HepG2 (cell line): ENCODE measurements around the gene IFT122. TPM values are rescaled to one million over a fixed set of nuclear protein-coding genes. Genes with fewer than 3 reads are reported as not detected.
"Not testable (repeated sequence)": the region's sequence is repeated elsewhere in the genome, so short reads cannot be mapped to it uniquely, and the experiment has no call there.

ENCODE experiments used
- CREM ChIP-seq, 2 experiments: sonication (generic) in 1 of 2; formaldehyde crosslinking in 1 of 2; IDR thresholded peaks; 2 replicates each; pipeline versions ENCODE4 v1.4.0 to v1.6.1; 2016 to 2020; ENCODE audit warnings: antibody characterized with exemption in 1 of 2, mild to moderate bottlenecking in 1 of 2, missing genetic modification reagents in 1 of 2
- FOSL2 ChIP-seq: sonication (generic); formaldehyde crosslinking; IDR thresholded peaks from 2 replicates; pipeline ENCODE4 v1.4.0; 2020; ENCODE audit warnings: missing genetic modification reagents
- PATZ1 ChIP-seq: sonication (generic); formaldehyde crosslinking; IDR thresholded peaks from 2 replicates; pipeline ENCODE4 v1.4.0; 2020; ENCODE audit warnings: missing genetic modification reagents
- RXRA ChIP-seq: sonication (generic); formaldehyde crosslinking; IDR thresholded peaks from 2 replicates; pipeline ENCODE4 v1.5.1; 2020; ENCODE audit warnings: missing genetic modification reagents
- SOX6 ChIP-seq, 2 experiments: fragments of 450-650 bp in 1 of 2; sonication (generic) in 1 of 2; formaldehyde crosslinking in 1 of 2; IDR thresholded peaks; 2 replicates each; pipeline versions ENCODE4 v1.4.0 to v1.6.1; 2017 to 2020; ENCODE audit warnings: antibody characterized with exemption in 1 of 2, mild to moderate bottlenecking in 1 of 2, missing genetic modification reagents in 1 of 2
- THAP11 ChIP-seq: IDR thresholded peaks from 2 replicates; pipeline ENCODE4 v1.6.1; 2016; ENCODE audit warnings: missing biosample characterization, missing genetic modification reagents
- polyA plus RNA-seq, 8 experiments: library from polyadenylated mRNA; depleted of rRNA in 3 of 8; stranded (reverse) in 7 of 8; unstranded in 1 of 8; fragments of >200 nt; fragmentation: Illumina TruSeq in 4 of 8; extraction: Trizol in 4 of 8; gene quantifications; 2 replicates each; pipeline versions ENCODE4 v1.2.1 to v1.2.3, GENCODE V29; 2011 to 2016; ENCODE audit warnings: low read depth in 4 of 8, missing spikeins in 1 of 8, mixed read lengths in 1 of 8; ENCODE audit not compliant: insufficient read depth in 1 of 8
- total RNA-seq, 5 experiments: library from RNA; depleted of rRNA; stranded (reverse); fragments of >200 nt; fragmentation: Illumina TruSeq; extraction: Trizol; gene quantifications; 2 replicates each; pipeline ENCODE4 v1.2.3, GENCODE V29; 2016; ENCODE audit warnings: low read depth in 1 of 5
- TF ChIP-seq, protein P1 (sequence below): sonication (generic); formaldehyde crosslinking; IDR thresholded peaks from 2 replicates; pipeline ENCODE4 v1.5.1; 2020; ENCODE audit warnings: mild to moderate bottlenecking, missing genetic modification reagents, moderate library complexity
- TF ChIP-seq, protein P2 (sequence below): IDR thresholded peaks from 2 replicates; pipeline ENCODE4 v1.6.1; 2016; ENCODE audit warnings: mild to moderate bottlenecking
- TF ChIP-seq, protein P3 (sequence below): sonication (generic); formaldehyde crosslinking; IDR thresholded peaks from 2 replicates; pipeline ENCODE4 v1.9.0; 2022; ENCODE audit warnings: low read depth, missing genetic modification reagents

IFT122 gene
- total and polyA plus RNA-seq, 2 of the 13 experiments (the other 11 are each of a cell fraction or from before 2014, with no cell fraction given), result 10.1 to 10.3 TPM

DNA sequence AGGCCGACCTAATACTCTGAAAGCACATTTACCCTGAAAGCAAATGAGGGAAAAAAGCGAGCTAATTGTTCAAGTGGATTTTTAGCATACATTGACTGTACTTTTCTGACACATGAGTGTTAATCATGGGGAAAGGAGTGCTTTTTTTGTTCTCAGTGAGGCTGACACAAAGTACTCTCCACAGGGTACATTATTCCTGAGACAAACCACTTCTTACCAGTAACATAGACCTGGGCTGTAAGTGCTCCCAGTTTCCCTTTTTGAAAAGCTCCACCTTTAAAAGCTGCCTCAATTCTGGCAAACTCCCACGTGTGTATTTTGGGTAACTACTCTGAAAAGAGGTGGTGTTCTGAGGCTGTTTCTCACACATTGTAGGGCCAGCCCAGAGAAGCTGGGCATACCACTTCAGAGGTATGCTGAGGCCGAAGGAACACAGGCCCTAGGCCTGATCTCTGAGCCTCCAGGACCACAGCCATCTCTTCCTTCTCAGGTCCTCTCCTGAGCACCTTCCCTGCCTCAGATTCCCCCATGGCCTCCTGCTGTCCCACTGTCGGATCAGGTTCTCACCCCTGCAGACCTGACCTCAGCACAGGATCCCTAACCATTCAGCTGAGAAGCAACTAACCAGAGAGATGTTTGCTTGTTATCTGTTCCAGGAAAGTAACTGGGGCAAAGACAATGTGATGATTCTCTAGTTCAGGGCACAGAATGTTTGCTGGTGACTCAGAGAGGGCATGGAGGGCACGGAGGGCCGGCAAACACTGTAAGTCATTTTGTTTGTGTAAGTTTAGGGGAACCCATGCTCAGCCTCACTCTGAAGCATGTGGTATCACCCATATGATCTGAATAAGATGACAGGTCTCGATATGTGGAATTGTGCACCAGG, 58.8 kb downstream of the IFT122 start (continued):
- peak; percentile 30; the same call in 1 of the 2 replicates for TF ChIP-seq PATZ1 (CRISPR knock-in tag)
- peak; percentile 77; the same call in 1 of the 2 replicates for TF ChIP-seq RXRA (CRISPR knock-in tag)
- TF ChIP-seq SOX6 (IDR thresholded peaks at IDR 0.05); CREM (CRISPR knock-in tag; IDR thresholded peaks at IDR 0.05): not testable (repeated sequence)
- TF ChIP-seq SOX6 (CRISPR knock-in tag; IDR thresholded peaks at IDR 0.05), result 0 out of 2 replicates have a peak, but pooled peaks have one; percentile 23
- TF ChIP-seq, protein P1, sequence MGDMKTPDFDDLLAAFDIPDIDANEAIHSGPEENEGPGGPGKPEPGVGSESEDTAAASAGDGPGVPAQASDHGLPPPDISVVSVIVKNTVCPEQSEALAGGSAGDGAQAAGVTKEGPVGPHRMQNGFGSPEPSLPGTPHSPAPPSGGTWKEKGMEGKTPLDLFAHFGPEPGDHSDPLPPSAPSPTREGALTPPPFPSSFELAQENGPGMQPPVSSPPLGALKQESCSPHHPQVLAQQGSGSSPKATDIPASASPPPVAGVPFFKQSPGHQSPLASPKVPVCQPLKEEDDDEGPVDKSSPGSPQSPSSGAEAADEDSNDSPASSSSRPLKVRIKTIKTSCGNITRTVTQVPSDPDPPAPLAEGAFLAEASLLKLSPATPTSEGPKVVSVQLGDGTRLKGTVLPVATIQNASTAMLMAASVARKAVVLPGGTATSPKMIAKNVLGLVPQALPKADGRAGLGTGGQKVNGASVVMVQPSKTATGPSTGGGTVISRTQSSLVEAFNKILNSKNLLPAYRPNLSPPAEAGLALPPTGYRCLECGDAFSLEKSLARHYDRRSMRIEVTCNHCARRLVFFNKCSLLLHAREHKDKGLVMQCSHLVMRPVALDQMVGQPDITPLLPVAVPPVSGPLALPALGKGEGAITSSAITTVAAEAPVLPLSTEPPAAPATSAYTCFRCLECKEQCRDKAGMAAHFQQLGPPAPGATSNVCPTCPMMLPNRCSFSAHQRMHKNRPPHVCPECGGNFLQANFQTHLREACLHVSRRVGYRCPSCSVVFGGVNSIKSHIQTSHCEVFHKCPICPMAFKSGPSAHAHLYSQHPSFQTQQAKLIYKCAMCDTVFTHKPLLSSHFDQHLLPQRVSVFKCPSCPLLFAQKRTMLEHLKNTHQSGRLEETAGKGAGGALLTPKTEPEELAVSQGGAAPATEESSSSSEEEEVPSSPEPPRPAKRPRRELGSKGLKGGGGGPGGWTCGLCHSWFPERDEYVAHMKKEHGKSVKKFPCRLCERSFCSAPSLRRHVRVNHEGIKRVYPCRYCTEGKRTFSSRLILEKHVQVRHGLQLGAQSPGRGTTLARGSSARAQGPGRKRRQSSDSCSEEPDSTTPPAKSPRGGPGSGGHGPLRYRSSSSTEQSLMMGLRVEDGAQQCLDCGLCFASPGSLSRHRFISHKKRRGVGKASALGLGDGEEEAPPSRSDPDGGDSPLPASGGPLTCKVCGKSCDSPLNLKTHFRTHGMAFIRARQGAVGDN (CRISPR knock-in tag), result peak; percentile 32
- TF ChIP-seq FOSL2, result peak; percentile 92
- 0 out of 2 replicates have a peak, but pooled peaks have one; percentile 16 for TF ChIP-seq THAP11 (CRISPR knock-in tag)
- TF ChIP-seq CREM (IDR thresholded peaks at IDR 0.05), result 0 out of 2 replicates have a peak, but pooled peaks have one; percentile 16
- TF ChIP-seq, protein P2, sequence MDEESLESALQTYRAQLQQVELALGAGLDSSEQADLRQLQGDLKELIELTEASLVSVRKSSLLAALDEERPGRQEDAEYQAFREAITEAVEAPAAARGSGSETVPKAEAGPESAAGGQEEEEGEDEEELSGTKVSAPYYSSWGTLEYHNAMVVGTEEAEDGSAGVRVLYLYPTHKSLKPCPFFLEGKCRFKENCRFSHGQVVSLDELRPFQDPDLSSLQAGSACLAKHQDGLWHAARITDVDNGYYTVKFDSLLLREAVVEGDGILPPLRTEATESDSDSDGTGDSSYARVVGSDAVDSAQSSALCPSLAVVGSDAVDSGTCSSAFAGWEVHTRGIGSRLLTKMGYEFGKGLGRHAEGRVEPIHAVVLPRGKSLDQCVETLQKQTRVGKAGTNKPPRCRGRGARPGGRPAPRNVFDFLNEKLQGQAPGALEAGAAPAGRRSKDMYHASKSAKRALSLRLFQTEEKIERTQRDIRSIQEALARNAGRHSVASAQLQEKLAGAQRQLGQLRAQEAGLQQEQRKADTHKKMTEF, result 0 out of 2 replicates have a peak, but pooled peaks have one; percentile 27
- TF ChIP-seq, protein P3, sequence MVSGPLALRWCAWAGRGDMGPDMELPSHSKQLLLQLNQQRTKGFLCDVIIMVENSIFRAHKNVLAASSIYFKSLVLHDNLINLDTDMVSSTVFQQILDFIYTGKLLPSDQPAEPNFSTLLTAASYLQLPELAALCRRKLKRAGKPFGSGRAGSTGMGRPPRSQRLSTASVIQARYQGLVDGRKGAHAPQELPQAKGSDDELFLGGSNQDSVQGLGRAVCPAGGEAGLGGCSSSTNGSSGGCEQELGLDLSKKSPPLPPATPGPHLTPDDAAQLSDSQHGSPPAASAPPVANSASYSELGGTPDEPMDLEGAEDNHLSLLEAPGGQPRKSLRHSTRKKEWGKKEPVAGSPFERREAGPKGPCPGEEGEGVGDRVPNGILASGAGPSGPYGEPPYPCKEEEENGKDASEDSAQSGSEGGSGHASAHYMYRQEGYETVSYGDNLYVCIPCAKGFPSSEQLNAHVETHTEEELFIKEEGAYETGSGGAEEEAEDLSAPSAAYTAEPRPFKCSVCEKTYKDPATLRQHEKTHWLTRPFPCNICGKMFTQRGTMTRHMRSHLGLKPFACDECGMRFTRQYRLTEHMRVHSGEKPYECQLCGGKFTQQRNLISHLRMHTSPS, result peak; percentile 66; the same call in 1 of the 2 replicates
